GM12873 (cell line): ENCODE measurements around the gene PHC1.

Source experiments
- TF ChIP-seq, protein P1 (sequence below): IDR thresholded peaks from 2 replicates; pipeline ENCODE4 v1.5.1; 2012; ENCODE audit warnings: low read depth, mild to moderate bottlenecking, moderate library complexity, low read length, control low read depth; ENCODE audit not compliant: insufficient read depth; ENCODE audit errors: missing control alignments

PHC1 gene

GRCh38 chr12:8922544-8922943 is 8.2 kb downstream of the PHC1 start:
- TF ChIP-seq, protein P1, sequence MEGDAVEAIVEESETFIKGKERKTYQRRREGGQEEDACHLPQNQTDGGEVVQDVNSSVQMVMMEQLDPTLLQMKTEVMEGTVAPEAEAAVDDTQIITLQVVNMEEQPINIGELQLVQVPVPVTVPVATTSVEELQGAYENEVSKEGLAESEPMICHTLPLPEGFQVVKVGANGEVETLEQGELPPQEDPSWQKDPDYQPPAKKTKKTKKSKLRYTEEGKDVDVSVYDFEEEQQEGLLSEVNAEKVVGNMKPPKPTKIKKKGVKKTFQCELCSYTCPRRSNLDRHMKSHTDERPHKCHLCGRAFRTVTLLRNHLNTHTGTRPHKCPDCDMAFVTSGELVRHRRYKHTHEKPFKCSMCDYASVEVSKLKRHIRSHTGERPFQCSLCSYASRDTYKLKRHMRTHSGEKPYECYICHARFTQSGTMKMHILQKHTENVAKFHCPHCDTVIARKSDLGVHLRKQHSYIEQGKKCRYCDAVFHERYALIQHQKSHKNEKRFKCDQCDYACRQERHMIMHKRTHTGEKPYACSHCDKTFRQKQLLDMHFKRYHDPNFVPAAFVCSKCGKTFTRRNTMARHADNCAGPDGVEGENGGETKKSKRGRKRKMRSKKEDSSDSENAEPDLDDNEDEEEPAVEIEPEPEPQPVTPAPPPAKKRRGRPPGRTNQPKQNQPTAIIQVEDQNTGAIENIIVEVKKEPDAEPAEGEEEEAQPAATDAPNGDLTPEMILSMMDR, result peak; percentile 10

DNA sequence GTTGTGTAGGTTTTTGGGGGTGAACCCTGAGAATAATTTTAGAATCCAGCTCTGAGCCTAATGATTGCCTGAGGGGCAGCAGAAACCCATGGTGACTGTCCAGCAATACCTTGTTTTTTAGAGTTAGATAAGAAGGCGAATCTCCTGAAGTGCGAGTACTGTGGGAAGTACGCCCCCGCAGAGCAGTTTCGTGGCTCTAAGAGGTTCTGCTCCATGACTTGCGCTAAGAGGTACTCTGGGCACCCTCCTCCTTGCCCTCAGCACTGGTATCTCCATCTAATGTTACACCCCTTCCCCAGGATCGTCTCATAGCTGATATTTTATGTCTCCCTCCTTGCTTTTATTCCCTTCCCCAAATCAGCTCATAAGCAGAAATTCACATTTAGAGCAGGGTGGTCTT is 22.4 kb downstream of the PHC1 start:
- TF ChIP-seq, protein P1, result no peak

GRCh38 chr12:8941691-8942478 is 27.6 kb downstream of the PHC1 start:
- TF ChIP-seq, protein P1, result no peak

- TF ChIP-seq, protein P1, result no peak
Measured at GRCh38 chr12:8943565-8944186, 29.4 kb downstream of the PHC1 start.

GRCh38 chr12:8946733-8947132 is 32.4 kb downstream of the PHC1 start:
- TF ChIP-seq, protein P1, result no peak

- TF ChIP-seq, protein P1, result no peak
Measured at GRCh38 chr12:8947737-8948136, 33.4 kb downstream of the PHC1 start.

DNA sequence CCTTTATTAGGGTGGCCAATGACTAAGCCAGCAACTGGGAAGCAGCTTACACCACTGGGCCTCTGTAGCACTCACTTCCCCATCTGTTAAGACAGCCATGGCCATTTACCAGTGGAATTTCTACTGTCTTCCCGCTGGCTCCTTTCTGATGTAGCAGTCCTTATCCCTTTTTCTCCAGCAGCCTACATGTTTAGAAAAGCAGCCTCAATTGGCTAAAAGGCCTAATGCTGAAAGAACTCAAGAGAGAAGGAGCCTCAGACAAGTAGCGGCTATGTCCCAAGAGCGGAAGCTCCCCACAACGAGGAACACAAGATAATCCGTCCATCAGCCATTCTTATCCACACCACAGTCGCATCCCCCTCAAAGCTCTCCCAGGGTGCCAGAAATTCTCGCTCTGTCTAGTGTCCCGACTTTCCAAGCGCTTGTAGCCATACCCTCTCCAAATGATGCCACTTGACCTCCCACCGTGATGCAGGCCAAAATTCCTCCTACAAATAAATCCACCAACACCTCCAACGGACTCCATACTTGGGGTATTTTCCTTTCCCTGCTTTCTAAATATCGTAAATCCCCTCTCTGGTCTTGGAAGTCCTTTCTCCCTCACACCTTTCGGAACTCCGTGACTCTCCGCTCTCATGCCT is 34.5 kb downstream of the PHC1 start:
- TF ChIP-seq, protein P1, result no peak
